Smooth muscle cell of the brain vasculature (primary cell): ENCODE data around the gene ALPI.

Experiments used
- DNase-seq: peaks from one replicate; pipeline ENCODE4 v3.0.0-alpha.2; 2012; ENCODE audit warnings: low read depth, low spot score

Gene ALPI

GRCh38 chr2:232498452-232498851 lies 42.5 kb downstream of the ALPI start:
- DNase-seq: no peak

- no peak for DNase-seq
Observed at GRCh38 chr2:232501331-232501771, 45.4 kb downstream of the ALPI start.

GRCh38 chr2:232501794-232502390 lies 45.9 kb downstream of the ALPI start:
- no peak for DNase-seq

- no peak for DNase-seq
Observed at GRCh38 chr2:232502511-232502910, 46.6 kb downstream of the ALPI start.

DNA sequence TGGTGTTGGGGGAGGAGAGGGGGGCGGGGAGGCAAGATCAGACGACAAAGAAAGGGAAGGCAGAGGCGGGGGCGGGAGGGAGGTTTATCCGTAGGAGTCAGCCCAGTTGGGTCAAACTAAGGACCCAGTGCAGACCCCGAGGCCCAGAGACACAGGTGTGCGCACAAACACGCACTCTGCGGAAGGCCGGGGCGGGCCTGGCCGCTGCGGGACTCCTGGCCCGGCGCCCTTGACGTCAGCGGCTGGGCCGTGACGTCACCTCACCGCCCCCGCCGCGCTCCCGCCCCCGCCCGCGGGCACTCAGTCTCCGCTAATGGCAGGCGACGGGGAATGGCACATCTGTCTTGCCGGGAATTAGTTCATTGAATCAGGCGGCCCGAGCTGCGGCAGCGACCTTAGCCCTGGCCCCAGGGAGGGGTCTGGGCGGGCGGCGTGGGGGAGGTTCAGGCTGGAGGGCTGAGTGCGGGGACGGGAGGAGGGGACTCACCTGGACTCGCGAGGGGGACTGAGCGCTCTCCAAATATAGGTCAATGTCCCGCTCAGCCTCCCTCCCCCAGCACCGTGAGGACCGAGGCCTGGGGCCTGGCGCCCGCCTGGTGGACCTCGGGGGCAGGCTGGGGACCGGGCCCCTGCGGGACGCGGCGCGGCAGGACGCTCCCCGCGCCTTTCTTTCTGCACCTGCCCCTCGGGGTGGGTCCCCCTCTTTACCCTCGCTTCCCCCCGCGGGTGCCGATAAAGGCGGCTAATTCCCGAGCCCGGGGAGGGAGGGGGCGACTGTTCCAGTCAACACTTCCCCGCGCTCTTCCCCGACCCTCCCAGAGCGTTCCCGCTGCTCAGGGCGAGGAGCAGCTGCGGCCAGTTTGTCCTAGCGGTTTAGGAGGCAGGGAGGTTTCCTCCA lies 47.2 kb downstream of the ALPI start:
- DNase-seq: no peak

GRCh38 chr2:232503809-232504323 lies 47.9 kb downstream of the ALPI start:
- no peak for DNase-seq

DNA sequence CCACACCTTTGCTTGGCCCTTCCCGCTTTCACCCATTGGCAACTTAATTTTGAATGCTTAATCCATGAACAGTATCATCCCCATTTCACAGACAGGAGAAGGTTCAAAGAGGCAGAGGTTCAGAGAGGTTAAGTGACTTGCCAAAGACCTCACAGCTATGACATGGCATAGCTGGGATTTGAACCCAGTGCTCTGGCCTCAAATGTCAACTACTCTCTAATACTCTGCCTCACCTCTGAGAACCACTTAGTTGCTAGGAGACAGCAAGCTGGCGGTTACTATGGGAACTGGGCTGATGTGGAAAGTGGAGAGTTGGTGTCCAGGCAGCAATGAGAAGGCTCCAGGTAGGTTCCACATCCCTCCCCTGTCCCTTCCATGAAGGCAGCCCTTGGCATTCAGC lies 48.5 kb downstream of the ALPI start:
- no peak for DNase-seq

GRCh38 chr2:232505856-232506255 lies 49.9 kb downstream of the ALPI start:
- no peak for DNase-seq

DNA sequence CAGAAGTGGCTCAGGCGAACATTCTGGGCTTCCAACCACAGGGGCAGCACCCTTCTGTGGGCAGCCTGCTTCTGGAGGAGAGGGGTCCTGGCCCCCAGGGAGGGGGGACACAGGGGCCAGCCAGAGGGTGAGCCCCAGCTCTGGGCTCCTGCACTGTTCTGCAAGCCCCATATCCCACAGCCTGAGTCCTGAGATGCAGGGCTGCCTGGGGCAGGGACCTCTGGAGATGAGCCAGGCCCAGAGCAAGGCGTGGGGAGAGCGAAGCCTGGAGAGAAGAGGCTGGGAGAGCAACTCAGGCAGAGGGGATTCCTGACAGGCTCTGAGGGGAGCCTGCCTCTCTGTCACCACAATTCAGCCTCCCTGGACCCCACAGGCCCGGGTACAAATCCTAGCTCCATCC lies 50.8 kb downstream of the ALPI start:
- no peak for DNase-seq

GRCh38 chr2:232508251-232508650 lies 52.3 kb downstream of the ALPI start:
- no peak for DNase-seq
